22Rv1 (cell line): ENCODE results near the gene SELENOS.
A peak's percentile ranks its signal among the peaks of the same experiment; 100 is the strongest.

Experiments
- H3K27ac ChIP-seq: fragments of 450-650 bp; 2 replicates; pipeline ENCODE4 v1.5.1; 2017
- CTCF ChIP-seq: fragments of 450-650 bp; IDR thresholded peaks from 2 replicates; pipeline ENCODE4 v1.5.1; 2017; ENCODE audit warnings: mild to moderate bottlenecking
- ZFX ChIP-seq: fragments of 450-650 bp; IDR thresholded peaks from 2 replicates; pipeline ENCODE4 v1.6.1; 2017; ENCODE audit warnings: antibody characterized with exemption, borderline replicate concordance

SELENOS gene

GRCh38 chr15:101277038-101277822, at the start of gene SELENOS:
SELENOS (minus strand) TSS chr15:101277485; CDS start chr15:101277417, 68 bp downstream.
- TF ChIP-seq CTCF, result no peak
- no peak for TF ChIP-seq ZFX
- H3K27ac ChIP-seq, result peak within 1 kb of the TSS; percentile 66

- no peak for TF ChIP-seq CTCF
- no peak for TF ChIP-seq ZFX
- H3K27ac ChIP-seq, result no peak overlapping the region
These were observed 49.3 kb upstream of the SELENOS start for GRCh38 chr15:101326462-101327146.

GRCh38 chr15:101326026-101326315, 48.7 kb upstream of the SELENOS start:
- TF ChIP-seq ZFX, result no peak
- TF ChIP-seq CTCF, result no peak

GRCh38 chr15:101325263-101326025, 48.2 kb upstream of the SELENOS start:
- TF ChIP-seq ZFX (no peak), CTCF (no peak)

More at GRCh38 chr15:101326026-101326315, 48.7 kb upstream of the SELENOS start:
- no peak overlapping the region for H3K27ac ChIP-seq

GRCh38 chr15:101324524-101325177, 47.4 kb upstream of the SELENOS start:
- no peak overlapping the region for H3K27ac ChIP-seq
- no peak for TF ChIP-seq CTCF
- no peak for TF ChIP-seq ZFX

More at GRCh38 chr15:101325263-101326025, 48.2 kb upstream of the SELENOS start:
- no peak overlapping the region for H3K27ac ChIP-seq

GRCh38 chr15:101323793-101324523, 46.7 kb upstream of the SELENOS start:
- no peak overlapping the region for H3K27ac ChIP-seq
- TF ChIP-seq CTCF, result no peak
- TF ChIP-seq ZFX, result no peak
